ENCODE data around the gene NEK4. TPM values are rescaled to one million over a fixed set of nuclear protein-coding genes. Genes with fewer than 3 reads are reported as not detected.
A peak's percentile ranks its signal among the peaks of the same experiment; 100 is the strongest.

The NEK4 gene
- total and polyA plus RNA-seq, 4 donors, result 5.8 to 39.9 (median 19.1) TPM

DNA sequence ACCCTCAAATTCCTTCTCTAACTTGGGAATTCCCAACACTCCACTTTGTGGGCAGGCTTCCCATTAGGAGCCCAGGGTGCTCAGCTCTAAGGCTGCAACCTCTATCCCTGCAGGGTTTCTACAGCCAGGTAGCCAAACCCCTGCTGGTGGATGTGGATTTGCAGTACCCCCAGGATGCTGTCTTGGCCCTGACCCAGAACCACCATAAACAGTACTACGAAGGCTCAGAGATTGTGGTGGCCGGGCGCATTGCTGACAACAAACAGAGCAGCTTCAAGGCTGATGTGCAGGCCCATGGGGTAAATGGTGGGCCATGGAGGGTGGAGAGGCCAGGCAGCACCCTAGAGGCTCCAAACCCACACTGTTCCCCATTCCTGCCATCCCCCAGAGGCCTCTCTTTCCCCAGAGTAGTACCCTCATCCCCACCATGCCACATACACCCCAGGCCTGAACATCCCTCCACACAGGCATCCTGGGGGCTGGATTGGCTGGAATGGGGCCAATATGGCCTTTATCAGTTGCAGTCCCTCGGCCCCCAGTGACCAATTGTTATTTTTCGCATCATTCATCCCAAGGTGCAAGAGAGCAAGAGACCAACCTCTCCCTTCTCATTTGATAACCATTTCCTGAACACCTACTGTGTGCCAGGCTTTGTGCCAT is 14.3 kb upstream of the NEK4 start:
- no peaks in the 10 kb centered on the region for H3K9me3 ChIP-seq (ENCODE audit: control insufficient read depth in 4 of 4, insufficient read depth in 3 of 4, low read length in 3 of 4)
- 89% methylated on average over 5 of the region's 5 CpGs for WGBS, 2 donors
- DNase-seq, result peak in 1 of 3 donors; percentile 9
- no peak overlapping the region for H3K27ac ChIP-seq (ENCODE audit: low read depth in 1 of 2, low read length in 1 of 2)
- H3K4me3 ChIP-seq, result no peak overlapping the region
- ATAC-seq (ENCODE audit: insufficient read depth, low FRiP score), result no peak
- H3K36me3 ChIP-seq (ENCODE audit: control insufficient read depth in 4 of 4, insufficient read depth in 4 of 4, low read length in 4 of 4), result no peaks in the 10 kb centered on the region
- no peak overlapping the region for H3K9ac ChIP-seq (ENCODE audit: insufficient read depth in 1 of 2, low read length in 2 of 2)
- TF ChIP-seq, protein P1, sequence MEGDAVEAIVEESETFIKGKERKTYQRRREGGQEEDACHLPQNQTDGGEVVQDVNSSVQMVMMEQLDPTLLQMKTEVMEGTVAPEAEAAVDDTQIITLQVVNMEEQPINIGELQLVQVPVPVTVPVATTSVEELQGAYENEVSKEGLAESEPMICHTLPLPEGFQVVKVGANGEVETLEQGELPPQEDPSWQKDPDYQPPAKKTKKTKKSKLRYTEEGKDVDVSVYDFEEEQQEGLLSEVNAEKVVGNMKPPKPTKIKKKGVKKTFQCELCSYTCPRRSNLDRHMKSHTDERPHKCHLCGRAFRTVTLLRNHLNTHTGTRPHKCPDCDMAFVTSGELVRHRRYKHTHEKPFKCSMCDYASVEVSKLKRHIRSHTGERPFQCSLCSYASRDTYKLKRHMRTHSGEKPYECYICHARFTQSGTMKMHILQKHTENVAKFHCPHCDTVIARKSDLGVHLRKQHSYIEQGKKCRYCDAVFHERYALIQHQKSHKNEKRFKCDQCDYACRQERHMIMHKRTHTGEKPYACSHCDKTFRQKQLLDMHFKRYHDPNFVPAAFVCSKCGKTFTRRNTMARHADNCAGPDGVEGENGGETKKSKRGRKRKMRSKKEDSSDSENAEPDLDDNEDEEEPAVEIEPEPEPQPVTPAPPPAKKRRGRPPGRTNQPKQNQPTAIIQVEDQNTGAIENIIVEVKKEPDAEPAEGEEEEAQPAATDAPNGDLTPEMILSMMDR (IDR thresholded peaks at IDR 0.05; ENCODE audit: control extremely low read depth, extremely low read depth), result no peak
- H3K4me1 ChIP-seq (ENCODE audit: control insufficient read depth in 5 of 5, insufficient read depth in 5 of 5, low read length in 5 of 5), result no peaks in the 10 kb centered on the region
- H3K27me3 ChIP-seq (ENCODE audit: control insufficient read depth in 3 of 3, insufficient read depth in 3 of 3, low read length in 2 of 3), result peaks cover 0 to 3% (median 0%) of the 10 kb centered on the region in 3 donors

GRCh38 chr3:52784021-52784621 is 13.4 kb upstream of the NEK4 start:
- TF ChIP-seq, protein P1 (IDR thresholded peaks at IDR 0.05; ENCODE audit: control extremely low read depth, extremely low read depth), result no peak
- ATAC-seq (ENCODE audit: insufficient read depth, low FRiP score) (no peak), DNase-seq (peak in 1 of 3 donors; percentile 7)
- Histone ChIP-seq H3K9me3 (ENCODE audit: control insufficient read depth in 4 of 4, insufficient read depth in 3 of 4, low read length in 3 of 4) (no peaks in the 10 kb centered on the region), H3K27me3 (ENCODE audit: control insufficient read depth in 3 of 3, insufficient read depth in 3 of 3, low read length in 2 of 3) (peaks cover 0 to 3% (median 0%) of the 10 kb centered on the region in 3 donors), H3K36me3 (ENCODE audit: control insufficient read depth in 4 of 4, insufficient read depth in 4 of 4, low read length in 4 of 4) (no peaks in the 10 kb centered on the region), H3K4me3 (no peak overlapping the region), H3K4me1 (ENCODE audit: control insufficient read depth in 5 of 5, insufficient read depth in 5 of 5, low read length in 5 of 5) (no peaks in the 10 kb centered on the region), H3K9ac (ENCODE audit: insufficient read depth in 1 of 2, low read length in 2 of 2) (no peak overlapping the region), H3K27ac (ENCODE audit: low read depth in 1 of 2, low read length in 1 of 2) (no peak overlapping the region)
- WGBS, 2 donors, result 87 to 88% methylated on average over 18 of the region's 18 CpGs

DNA sequence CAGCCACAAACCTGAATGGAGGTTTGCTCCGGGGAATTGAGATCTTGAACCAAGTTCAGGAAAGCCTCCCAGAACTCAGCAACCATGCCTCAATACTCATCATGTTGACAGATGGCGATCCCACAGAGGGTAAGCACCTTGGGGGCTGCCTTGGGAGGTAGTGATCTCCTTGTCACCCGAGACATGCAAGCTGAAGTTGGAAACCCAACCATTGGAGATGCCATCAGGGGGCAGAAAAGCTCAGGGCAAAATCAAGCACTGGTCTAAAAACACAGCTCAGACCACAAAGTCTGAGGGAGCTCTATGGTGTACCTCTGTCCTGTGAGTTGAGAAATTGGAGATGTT is 12.4 kb upstream of the NEK4 start:
- H3K27ac ChIP-seq (ENCODE audit: low read depth in 1 of 2, low read length in 1 of 2), result no peak overlapping the region
- H3K27me3 ChIP-seq (ENCODE audit: control insufficient read depth in 3 of 3, insufficient read depth in 3 of 3, low read length in 2 of 3), result peaks cover 0 to 3% (median 0%) of the 10 kb centered on the region in 3 donors
- H3K4me3 ChIP-seq, result no peak overlapping the region
- 87 to 90% methylated on average over 3 of the region's 3 CpGs for WGBS, 2 donors
- no peaks in the 10 kb centered on the region for H3K36me3 ChIP-seq (ENCODE audit: control insufficient read depth in 4 of 4, insufficient read depth in 4 of 4, low read length in 4 of 4)
- TF ChIP-seq, protein P1 (IDR thresholded peaks at IDR 0.05; ENCODE audit: control extremely low read depth, extremely low read depth), result no peak
- H3K4me1 ChIP-seq (ENCODE audit: control insufficient read depth in 5 of 5, insufficient read depth in 5 of 5, low read length in 5 of 5), result no peaks in the 10 kb centered on the region
- ATAC-seq (ENCODE audit: insufficient read depth, low FRiP score), result no peak
- H3K9ac ChIP-seq (ENCODE audit: insufficient read depth in 1 of 2, low read length in 2 of 2), result no peak overlapping the region
- DNase-seq, result peak in 1 of 3 donors; percentile 6
- H3K9me3 ChIP-seq (ENCODE audit: control insufficient read depth in 4 of 4, insufficient read depth in 3 of 4, low read length in 3 of 4), result no peaks in the 10 kb centered on the region

All from lung (tissue), 12 donors.